GM21619 (cell line): ENCODE measurements around the gene SDCCAG8.

ENCODE experiments used
- ATAC-seq: cut with Tn5 transposase; IDR thresholded peaks from one replicate; pipeline ENCODE4 v1.9.1; 2021; ENCODE audit not compliant: unreplicated experiment

SDCCAG8 gene

DNA sequence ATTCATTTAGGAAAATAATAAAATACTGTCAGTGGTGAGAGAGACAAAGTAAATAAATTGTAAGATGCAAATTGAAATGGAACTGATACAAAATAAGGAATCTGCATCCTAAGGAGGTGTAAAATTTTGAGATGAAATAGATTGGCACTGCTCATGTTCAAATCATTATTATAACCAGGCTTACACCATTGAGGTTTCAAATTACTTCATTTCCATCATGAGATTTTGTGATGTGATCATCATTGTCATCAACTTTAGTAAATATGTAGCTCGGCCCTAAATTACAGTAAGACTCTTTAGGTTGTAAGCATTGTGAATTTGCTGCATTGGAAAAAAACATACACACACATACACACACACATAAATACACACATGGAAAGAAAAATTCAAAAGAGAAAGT lies 123.4 kb downstream of the SDCCAG8 start:
- no peak for ATAC-seq

GRCh38 chr1:243379706-243380105 lies 123.9 kb downstream of the SDCCAG8 start:
- ATAC-seq: no peak

DNA sequence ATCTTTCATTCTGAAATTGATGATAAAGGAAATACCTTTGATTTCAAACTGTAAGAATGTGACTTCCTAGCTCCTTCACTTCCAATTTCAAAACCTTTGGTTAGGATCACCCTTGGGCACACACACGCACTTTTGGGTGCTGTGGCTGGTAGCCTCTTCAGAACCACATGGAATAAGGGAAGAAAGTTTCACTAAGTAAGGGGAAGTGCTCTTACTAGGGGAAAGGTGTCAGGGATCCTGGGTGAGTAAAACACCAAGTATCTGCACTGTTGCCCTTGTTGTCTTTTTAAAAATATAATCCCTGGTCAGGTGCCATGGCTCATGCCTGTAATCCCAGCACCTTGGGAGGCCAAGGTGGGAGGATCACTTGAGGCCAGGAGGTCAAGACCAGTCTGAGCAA lies 132.4 kb downstream of the SDCCAG8 start:
- ATAC-seq: no peak

DNA sequence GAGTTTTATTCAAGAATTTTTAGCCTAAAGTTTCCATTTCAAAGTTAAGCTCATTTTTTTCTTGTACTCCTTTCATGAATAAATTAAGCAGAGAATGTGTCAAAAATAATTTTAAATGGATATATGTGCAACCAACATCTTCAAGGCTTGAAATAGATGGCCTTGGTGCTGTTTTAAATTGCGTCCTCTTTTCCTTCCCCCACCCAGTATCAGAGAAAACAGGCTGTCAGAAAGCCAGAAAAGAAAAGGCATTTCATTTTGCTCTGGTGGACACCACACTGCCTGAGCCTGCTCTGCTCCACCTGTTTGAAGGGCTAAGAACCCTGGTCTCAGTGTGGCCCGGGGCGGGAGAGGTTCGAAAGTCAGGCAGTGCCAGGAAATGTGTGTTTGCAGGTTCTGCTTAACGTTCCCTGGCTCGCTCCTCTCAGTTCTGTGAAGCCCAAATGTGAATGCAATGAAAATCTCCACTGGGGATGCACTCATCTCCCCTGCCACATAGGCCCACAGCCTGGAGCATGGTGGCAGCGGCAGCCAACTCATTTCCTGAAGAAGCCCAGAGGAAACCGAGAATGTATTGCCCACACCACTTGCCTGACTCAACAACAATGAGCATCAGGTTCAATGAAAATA lies 134.4 kb downstream of the SDCCAG8 start:
- no peak for ATAC-seq

DNA sequence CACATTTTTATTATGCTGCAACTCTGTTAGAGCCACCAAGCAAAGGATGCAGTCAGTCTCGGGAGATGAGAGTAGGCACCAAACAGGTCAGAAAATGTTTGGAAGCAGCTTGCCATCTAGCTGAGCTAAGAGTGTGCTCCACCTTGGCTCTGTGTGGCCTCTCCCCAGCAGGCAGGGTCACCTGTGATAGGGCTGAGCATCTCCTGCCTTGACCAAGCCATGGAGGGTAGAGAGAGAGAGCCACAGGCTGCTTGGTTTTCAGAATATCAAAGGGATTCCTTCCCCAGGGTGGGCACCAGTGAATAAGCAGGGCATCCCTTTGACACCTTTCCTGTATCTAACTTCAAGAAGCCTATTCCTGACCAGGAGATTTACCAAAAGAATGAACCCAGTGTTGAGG lies 135.5 kb downstream of the SDCCAG8 start:
- no peak for ATAC-seq

GRCh38 chr1:243393096-243393495 lies 137.3 kb downstream of the SDCCAG8 start:
- no peak for ATAC-seq

GRCh38 chr1:243394066-243394465 lies 138.2 kb downstream of the SDCCAG8 start:
- no peak for ATAC-seq

DNA sequence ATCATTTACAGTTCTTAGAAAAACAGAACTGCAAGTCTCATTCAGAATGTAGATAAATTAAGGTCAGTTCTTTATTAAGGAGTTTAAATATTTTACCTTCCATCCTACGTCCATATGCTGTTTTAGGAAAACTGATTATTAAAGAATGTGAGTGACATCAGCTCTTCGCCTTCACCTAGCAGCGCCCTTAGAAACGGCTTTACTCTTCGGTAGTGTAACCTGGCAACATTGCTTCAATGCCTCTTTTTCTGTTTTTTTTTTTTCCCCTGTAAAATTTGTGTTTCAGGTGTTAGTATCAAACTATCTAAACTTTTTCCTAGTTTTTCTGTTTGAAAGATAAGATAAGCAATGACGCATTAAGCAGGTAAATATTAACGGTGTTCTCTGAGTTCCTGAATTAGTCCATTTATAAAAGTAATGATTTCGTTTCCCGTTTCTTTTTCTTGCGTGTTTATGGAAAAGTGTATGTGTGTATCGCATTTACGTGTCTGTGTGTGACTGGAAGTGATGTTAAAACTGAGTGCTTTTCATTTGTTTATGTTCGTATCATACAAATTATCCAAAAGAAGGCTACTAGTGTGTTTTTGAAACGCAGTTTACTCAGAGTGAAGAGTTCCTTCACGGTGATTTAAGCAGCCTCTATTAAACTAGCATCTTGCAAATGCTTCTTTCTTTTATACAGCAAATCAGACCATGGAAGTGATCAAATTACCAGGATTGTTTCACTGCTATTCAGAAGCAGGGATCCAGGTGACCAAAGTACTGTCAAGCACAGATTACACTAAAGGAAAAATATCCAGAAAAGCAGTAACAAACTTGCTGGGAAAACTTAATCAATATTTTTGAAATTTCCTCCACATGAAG lies 139.0 kb downstream of the SDCCAG8 start:
- ATAC-seq: no peak

- no peak for ATAC-seq
Observed at GRCh38 chr1:243396424-243396823, 140.6 kb downstream of the SDCCAG8 start.

- no peak for ATAC-seq
Observed at GRCh38 chr1:243396876-243397275, 141.0 kb downstream of the SDCCAG8 start.

GRCh38 chr1:243397613-243398321 lies 141.9 kb downstream of the SDCCAG8 start:
- no peak for ATAC-seq

DNA sequence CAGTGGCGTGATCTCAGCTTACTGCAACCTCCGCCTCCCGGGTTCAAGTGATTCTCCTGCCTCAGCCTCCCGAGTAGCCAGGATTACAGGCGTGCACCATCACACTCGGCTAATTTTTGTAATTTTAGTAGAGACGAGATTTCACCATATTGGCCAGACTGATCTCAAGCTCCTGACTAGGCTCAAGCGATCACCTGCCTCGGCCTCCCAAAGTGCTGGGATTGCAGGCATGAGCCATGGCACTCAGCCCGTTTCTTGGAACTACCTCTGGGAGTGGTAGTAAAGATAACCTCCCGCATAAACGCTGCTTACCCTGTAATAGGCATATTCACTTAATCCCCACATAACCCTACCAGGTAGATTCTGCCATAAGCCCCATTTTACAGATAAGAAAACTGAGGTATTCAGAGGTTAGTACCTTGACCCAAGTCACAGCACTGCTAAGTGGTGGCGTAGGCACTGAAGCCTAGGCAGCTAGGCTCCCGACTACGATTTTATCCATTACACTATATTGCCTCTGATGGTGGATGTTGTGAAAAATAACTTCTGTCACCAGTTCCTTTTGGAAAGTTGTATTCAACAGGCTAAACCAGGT lies 143.8 kb downstream of the SDCCAG8 start:
- no peak for ATAC-seq

GRCh38 chr1:243402868-243403267 lies 147.0 kb downstream of the SDCCAG8 start:
- no peak for ATAC-seq

GRCh38 chr1:243406424-243406823 lies 150.6 kb downstream of the SDCCAG8 start:
- ATAC-seq: no peak

DNA sequence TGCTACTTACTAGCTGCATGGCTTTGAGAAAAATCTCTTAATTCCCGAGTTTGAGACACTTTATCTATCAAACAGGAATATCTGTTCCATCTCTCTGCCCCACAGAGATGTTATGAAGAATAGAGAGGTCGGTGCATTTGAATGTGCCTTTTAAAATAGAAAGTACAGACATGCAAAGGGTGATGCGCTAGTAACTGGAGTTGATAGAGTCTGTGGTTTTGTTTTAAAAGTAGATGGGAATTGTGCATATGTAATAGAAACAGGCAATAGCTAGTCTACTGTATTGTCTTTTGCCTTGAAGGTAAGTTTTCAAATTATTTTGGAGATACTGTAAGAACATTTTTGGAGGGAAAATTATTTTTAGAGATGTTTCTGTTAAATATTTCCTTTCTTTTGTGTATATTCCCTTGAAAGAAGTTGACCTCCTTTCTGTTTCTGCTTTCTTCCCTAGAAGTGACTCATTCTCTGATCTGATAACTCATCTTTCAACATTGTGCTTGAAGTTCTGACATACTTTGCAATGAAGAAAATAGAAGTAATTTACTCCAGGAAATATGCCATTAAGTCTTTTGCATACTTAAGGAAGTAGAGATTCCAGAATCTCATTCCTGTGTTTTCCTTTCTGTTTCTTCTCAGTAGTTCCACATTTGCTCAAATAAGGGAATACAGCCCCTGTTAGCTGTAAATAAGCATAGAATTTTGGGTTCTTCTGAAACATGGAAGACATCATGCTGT lies 151.6 kb downstream of the SDCCAG8 start:
- ATAC-seq: no peak

- ATAC-seq: no peak
Observed at GRCh38 chr1:243408479-243408878, 152.6 kb downstream of the SDCCAG8 start.

GRCh38 chr1:243409284-243409683 lies 153.4 kb downstream of the SDCCAG8 start:
- no peak for ATAC-seq

DNA sequence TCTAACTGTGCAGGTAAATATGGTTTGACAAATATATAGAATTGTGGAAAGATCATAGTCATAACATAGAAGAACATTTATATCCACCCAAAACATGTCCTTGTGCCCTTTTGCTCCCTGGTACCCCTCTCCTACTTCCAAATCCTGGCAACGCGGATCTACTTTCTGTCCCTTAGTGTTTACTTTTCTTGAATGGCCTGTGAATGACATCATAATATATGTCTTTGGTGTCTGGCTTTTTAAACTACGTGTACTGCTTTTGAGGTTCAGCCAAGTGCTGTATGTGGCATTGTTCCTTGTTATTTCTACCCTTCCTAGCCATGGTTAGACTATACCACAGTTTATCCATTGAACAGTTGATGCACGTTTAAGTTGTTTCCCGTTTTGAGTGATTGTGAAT lies 155.6 kb downstream of the SDCCAG8 start:
- no peak for ATAC-seq

- ATAC-seq: peak; percentile 47
Observed at GRCh38 chr1:243413431-243414151, 157.8 kb downstream of the SDCCAG8 start.

DNA sequence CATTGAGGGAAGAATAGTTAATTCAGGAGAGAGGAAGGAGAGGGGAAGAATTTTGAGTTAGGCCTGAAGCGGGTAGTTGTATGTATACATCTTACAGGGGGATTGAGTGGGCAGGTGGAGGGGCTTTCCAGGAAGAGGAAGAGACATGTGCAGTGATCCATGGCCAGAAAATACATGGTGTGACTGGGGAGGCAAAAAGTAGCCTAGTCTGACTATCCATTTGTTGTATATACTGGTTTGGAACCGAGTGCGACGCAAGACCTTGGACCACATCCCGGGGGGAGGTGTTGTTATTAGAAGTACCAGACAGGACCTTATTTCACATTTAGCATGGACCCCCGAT lies 158.3 kb downstream of the SDCCAG8 start:
- ATAC-seq: no peak
